Measurements from ENCODE around the gene DPP6. TPM values are rescaled to one million over a fixed set of nuclear protein-coding genes. Genes with fewer than 3 reads are reported as not detected.
A peak's percentile ranks its signal among the peaks of the same experiment; 100 is the strongest.

Gene DPP6
- total RNA-seq, 1 donor from 2014 or later = 0.39 TPM

DNA sequence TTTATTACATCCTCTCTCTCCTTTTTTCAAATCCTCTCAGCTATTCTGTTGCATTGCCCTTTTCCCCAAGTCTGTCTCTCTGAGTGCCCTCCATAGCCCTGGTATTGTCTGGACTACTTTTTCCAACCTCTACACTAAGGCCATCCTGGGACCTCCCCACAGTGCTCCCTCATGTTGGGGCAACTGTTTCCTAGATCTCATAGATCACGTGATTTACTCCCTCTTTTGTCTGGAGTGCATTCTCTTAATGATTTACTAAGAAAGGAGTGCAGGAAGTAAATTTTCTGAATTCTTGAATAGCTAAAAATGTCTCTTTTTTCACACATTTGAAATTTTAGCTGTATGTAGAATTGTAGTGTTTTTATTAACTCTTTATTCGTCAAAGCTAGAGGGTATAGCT lies 733.7 kb downstream of the DPP6 start:
- Histone ChIP-seq H3K27me3 (no peaks in the 10 kb centered on the region), H3K9me3 (ENCODE audit: low read depth) (no peaks in the 10 kb centered on the region), H3K27ac (no peak overlapping the region), H4K20me1 (ENCODE audit: low read depth) (no peaks in the 10 kb centered on the region), H3K79me2 (ENCODE audit: low read depth) (no peaks in the 10 kb centered on the region), H3K9ac (no peak overlapping the region), H3F3A (ENCODE audit: low read depth) (no peaks in the 10 kb centered on the region), H3K4me2 (no peak overlapping the region), H2AFZ (replicated peaks) (no peak overlapping the region), H3K4me3 (no peak overlapping the region), H3K36me3 (no peaks in the 10 kb centered on the region), H3K4me1 (no peaks in the 10 kb centered on the region)
- Mint-ChIP-seq H3K9me3 (peaks cover 2% of the 10 kb centered on the region), H3K27me3 (ENCODE audit: insufficient read depth, low read depth) (peaks cover 4% of the 10 kb centered on the region), H3K27ac (no peak overlapping the region), H3K36me3 (no peaks in the 10 kb centered on the region), H3K4me1 (no peaks in the 10 kb centered on the region), H3K4me3 (no peak overlapping the region)
- no peak for TF ChIP-seq EZH2 (IDR thresholded peaks at IDR 0.05)
- TF ChIP-seq EZH2phosphoT487 (IDR thresholded peaks at IDR 0.05) = no peak
- no peak for TF ChIP-seq CTCF (IDR thresholded peaks at IDR 0.05)
- no peak for DNase-seq (ENCODE audit: low spot score)

DNA sequence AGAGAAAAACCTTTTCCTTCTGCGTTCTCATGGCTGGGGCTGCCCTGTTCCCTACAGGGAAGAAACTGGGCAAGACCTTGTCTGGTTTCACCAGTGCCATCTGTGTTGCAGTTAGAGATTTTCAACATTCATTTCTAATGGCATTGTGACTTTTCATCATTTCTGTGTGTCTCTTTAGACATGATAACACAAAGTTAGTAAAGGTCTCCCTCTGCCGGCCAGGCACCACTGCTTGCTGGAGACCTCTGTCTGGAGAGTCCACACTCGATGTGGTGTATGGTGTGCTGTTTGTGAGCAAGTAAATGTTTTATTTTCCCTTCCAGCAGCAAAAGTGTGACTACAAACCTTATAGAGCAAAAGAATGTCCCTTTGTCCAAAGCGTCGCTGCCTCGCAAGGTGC lies 737.2 kb downstream of the DPP6 start:
- Histone ChIP-seq H3K79me2 (ENCODE audit: low read depth) (no peaks in the 10 kb centered on the region), H3K4me1 (peaks cover 1% of the 10 kb centered on the region), H3K9me3 (ENCODE audit: low read depth) (no peaks in the 10 kb centered on the region), H3K27ac (no peak overlapping the region), H4K20me1 (ENCODE audit: low read depth) (no peaks in the 10 kb centered on the region), H3K9ac (no peak overlapping the region), H3K36me3 (no peaks in the 10 kb centered on the region), H3F3A (ENCODE audit: low read depth) (no peaks in the 10 kb centered on the region), H2AFZ (replicated peaks) (peak overlapping the region; percentile 53), H3K27me3 (peaks cover 15% of the 10 kb centered on the region), H3K4me2 (no peak overlapping the region), H3K4me3 (no peak overlapping the region)
- no peaks in the 10 kb centered on the region for H3K36me3 Mint-ChIP-seq
- no peak overlapping the region for H3K27ac Mint-ChIP-seq
- peak; percentile 71 for DNase-seq (ENCODE audit: low spot score)
- TF ChIP-seq EZH2phosphoT487 (IDR thresholded peaks at IDR 0.05) (no peak), CTCF (IDR thresholded peaks at IDR 0.05) (peak; percentile 69)
- H3K4me1 Mint-ChIP-seq = no peaks in the 10 kb centered on the region
- H3K4me3 Mint-ChIP-seq = no peak overlapping the region
- H3K9me3 Mint-ChIP-seq = peaks cover 2% of the 10 kb centered on the region
- H3K27me3 Mint-ChIP-seq (ENCODE audit: insufficient read depth, low read depth) = peaks cover 5% of the 10 kb centered on the region

DNA sequence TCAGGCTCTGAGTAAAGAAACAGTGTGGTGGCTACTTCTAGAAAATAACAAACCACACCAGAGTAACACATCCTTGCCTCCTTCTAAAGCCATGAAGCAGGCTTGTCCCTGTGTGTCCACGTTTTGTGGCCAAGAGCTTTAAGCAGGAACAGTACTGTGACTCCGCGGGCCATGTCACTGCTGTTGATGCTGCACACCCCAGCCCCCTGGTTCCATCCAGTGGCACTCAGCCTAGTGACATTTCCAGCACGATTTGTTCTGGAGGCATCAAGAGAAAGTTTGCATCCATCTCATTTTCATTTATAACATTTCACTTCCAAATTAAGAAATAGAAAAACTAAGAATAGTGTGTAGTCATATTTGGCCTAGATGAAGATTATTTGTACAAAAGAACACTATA lies 739.4 kb downstream of the DPP6 start:
- no peak overlapping the region for H3K27ac ChIP-seq
- no peaks in the 10 kb centered on the region for H4K20me1 ChIP-seq (ENCODE audit: low read depth)
- H3K4me2 ChIP-seq = no peak overlapping the region
- no peaks in the 10 kb centered on the region for H3K79me2 ChIP-seq (ENCODE audit: low read depth)
- peaks cover 16% of the 10 kb centered on the region for H3K27me3 ChIP-seq
- no peak for DNase-seq (ENCODE audit: low spot score)
- peaks cover 7% of the 10 kb centered on the region for H3K27me3 Mint-ChIP-seq (ENCODE audit: insufficient read depth, low read depth)
- no peaks in the 10 kb centered on the region for H3K9me3 Mint-ChIP-seq
- no peak overlapping the region for H3K4me3 ChIP-seq
- H3K9ac ChIP-seq = no peak overlapping the region
- no peak overlapping the region for H3K27ac Mint-ChIP-seq
- H3K4me3 Mint-ChIP-seq = no peak overlapping the region
- H3K9me3 ChIP-seq (ENCODE audit: low read depth) = no peaks in the 10 kb centered on the region
- no peak overlapping the region for H2AFZ ChIP-seq (replicated peaks)
- no peak for TF ChIP-seq CTCF (IDR thresholded peaks at IDR 0.05)
- TF ChIP-seq EZH2phosphoT487 (IDR thresholded peaks at IDR 0.05) = no peak
- no peak for TF ChIP-seq EZH2 (IDR thresholded peaks at IDR 0.05)
- peaks cover 8% of the 10 kb centered on the region for H3K4me1 ChIP-seq
- no peaks in the 10 kb centered on the region for H3F3A ChIP-seq (ENCODE audit: low read depth)
- no peaks in the 10 kb centered on the region for H3K36me3 ChIP-seq
- H3K36me3 Mint-ChIP-seq = no peaks in the 10 kb centered on the region
- H3K4me1 Mint-ChIP-seq = no peaks in the 10 kb centered on the region

Measured in neural progenitor cell (in vitro differentiated cells).